HG03442 (cell line): ENCODE results near the gene SPATA31C2.
"Not testable (repeated sequence)": the region's sequence is repeated elsewhere in the genome, so short reads cannot be mapped to it uniquely, and the experiment has no call there.

Experiments
- ATAC-seq: cut with Tn5 transposase; IDR thresholded peaks from one replicate; pipeline ENCODE4 v1.9.1; 2021; ENCODE audit warnings: mild to moderate bottlenecking, moderate library complexity; ENCODE audit not compliant: unreplicated experiment

Gene SPATA31C2

DNA sequence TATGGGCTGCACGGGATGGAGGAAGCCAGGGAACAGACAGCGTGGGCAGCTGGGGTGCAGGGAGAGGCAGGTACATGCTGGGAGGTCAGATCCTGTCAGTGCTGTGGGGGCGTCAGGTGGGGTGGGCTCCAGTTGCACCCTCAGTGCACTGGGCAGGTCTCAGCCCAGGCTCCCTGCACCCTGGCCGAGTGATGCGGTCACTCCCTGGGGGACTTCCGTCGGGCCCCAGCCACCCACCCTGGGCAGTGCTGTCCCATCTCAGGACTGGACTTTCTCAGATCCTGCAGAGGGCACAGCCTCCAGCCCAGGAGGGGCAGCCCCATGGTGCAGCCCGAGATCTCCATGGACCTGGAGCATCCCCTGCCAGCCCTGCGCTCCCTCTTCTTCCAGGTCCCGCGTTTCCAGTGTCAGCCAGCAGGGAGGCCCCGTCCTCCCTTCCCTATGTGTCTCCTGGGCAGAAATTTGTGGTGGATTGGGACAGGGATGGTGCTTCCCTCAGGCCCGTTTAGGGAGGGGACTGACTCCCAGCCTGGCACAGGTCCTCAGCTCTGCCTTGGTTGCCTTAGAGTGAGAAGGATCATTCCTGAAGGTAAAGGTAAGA is 10.5 kb downstream of the SPATA31C2 start:
- not testable (repeated sequence) for ATAC-seq

DNA sequence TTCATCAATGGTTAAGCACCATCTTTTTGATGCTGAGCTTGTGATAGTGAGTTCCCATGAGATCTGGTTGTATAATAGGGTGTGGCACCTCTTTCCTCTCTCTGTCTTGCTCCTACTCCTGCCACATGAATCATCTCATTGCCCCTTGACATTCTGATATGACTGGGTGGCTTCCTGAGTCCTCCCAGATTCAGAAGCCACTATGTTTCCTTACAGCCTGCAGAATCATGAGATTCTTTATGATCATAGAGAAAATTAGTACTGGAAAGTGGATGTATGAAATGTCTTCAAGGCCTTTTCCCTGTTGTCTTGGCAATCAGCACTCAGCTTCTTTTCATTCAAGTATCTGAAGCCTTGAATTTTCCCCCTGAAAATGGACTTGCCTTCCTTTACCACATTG is 14.9 kb downstream of the SPATA31C2 start:
- ATAC-seq = not testable (repeated sequence)

DNA sequence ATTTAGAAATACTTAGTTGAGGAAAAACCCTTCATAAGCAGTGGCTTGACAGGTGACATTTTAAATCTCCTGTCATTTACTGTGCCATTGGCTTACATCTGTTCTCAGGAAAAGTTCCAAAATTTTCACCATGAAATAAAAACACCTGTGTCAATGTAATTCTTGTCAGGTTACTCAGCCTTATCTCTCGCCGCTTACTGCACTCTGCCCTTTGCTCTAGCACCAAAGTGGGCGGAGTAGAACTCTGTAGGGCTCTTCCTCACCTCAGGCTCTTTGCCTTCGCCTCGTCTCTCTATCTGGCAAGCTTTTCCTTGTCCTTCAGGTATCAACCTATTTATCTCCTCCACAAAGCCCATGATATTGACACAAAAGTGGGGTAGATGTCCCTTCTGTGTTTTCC is 20.2 kb downstream of the SPATA31C2 start:
- ATAC-seq = not testable (repeated sequence)

DNA sequence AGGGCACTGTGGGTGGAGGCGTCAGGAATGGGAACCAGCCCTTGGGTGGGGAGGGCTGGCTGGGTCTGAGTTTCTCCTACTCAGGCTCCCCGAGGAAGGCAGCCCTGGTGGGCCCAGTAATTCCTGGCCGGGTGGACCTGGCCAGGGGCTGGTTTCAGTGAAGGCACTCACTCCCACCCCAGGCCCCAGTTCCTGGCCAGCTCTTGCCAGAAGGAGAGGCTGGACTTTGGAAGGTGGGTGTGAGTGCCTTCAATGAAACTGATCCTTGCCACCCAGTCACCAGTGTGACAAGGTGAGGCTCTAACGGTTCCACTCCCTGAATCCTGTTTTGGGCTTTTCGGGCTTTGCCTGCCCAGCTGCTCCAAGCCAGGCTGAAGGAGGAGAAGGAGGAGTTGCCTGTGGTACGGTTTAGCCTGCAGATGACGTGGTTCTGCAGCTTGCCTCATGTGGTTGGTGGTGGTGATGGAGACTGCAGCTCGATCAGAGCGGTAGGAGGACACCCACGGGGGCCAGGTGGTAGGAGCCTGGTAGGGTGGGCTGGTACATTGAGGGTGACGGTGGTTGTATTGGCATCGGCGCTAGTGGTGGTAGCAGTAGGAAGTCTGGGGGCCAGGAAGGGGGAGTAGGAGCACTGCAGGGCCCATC is 23.2 kb downstream of the SPATA31C2 start:
- ATAC-seq = not testable (repeated sequence)

DNA sequence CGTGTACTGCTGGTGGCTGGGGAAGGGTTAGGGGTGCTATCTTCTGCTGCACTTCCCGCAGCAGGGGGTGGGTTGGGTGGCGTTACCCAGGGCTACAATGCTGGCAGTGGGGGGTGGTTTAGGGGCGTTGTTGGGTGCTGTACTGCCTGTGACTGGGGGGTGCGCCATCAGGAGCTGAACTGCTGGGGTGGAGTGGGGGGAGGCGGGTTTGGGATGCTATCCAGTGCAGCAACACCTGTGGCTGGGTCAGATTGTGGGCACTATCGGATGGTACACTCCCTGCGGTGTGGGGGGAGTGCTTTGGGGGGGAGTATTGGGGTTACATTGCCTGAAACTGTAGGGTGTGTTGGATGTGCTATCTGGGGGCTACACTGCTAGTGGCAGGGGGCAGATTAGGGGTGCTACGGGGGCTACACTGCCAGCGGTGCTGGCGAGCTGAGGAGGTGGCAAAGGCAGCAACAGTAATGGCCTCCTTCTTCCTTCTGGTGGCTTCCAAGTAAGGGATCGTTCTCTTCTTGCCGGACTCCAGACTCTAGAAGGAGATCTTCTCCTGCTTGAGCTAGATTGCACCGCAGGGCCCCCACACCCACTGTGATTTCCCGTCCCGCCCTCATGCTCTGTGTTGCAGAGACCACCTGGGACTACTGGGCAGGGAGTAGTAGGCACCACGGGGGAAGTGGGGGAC is 23.9 kb downstream of the SPATA31C2 start:
- ATAC-seq = not testable (repeated sequence)

DNA sequence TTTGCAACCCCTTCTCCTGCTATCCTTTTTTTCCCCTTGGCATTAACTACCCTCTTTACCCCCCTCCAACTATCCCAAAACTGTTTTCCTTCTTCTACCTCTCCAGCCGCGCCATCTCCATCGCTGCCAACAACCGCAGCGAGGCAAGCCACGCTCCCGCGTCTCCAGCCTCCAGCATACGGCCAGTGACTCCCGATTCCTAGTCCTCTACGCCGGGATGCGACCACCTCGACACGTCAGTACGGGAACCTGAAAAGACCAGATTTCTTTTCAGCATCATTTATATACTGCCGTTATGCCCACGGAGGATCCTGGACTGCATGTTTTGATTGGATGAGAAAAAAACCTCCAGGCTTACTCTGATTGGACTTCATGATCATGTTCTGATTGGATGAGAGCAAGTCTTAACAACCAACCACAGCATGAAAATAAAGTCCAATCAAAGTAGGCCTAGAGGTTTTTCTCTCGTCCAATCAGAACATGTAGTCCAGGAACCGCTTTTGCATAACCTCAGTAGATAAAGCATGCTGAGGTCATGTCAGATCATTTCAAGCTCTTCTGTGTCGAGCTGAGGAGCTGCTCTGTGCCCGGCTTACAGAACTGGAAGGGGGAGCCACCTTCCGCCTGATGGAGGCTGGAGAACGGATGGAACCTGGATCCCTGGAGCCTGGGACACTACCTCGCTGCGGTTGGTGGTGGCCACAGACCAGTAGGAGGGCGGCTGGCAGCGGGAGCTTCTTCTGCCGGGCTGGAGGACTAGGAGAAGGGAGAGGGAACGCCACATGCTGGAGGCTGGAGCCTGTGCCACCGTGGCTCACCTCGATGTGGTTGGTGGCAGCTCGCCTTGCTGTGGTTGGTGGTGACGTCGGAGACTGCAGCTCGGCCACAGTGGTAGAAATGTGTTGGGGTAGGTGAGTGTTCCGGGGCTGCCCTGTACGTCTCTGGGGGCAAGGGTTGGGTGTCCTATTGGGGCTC is 24.8 kb downstream of the SPATA31C2 start:
- not testable (repeated sequence) for ATAC-seq

DNA sequence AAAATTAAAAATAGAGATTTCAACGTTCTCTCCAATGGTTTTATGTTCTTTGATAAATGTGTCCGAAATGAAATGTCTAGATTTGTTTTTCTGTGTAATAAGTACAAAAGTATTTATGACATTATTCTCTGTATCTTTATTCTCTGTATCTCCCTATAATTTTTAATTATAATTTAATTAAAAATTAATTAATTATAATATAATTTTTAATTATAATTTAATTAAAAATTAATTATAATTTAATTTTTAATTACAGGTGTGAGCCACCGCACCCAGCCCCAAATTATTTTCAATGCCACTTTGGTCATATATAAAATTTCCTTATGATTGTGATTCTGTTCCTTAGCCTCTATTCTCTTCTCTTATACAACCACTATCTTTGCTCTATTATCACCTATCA is 28.2 kb downstream of the SPATA31C2 start:
- ATAC-seq = no peak

DNA sequence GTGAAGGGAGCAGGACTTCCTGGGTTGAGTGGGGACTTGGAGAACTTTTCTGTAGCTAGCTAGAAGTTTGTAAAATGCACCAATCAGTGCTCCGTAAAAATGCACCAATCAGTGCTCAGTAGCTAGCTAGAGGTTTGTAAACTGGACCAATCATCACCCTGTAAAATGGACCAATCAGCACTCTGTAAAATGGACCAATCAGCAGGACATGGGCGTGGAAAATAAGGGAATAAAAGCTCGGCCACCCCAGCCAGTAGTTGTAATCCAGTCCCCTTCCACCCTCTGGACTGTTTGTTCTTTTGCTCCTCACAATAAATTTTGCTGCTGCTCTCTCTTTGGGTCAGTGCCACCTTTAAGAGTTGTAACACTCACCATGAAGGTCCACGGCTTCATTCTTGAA is 29.5 kb downstream of the SPATA31C2 start:
- ATAC-seq = no peak

DNA sequence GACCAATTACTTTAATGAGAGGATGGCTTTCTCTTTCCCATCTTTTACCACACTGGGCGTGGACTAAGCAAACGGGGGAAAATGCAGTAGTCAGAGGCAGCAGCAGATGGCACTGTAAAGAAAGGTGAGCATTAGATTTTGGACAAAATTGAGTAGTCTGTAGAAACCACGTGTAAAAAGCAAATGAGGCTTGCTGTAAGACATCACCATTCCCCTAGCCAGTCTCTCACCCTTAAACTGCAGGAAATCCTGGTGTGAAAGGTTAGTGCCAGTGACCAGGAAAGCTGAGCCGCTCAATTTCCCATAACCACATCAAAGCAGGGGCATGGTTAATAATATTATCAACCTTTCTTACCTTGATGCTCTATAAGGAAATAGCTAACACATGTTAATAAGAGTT is 31.8 kb downstream of the SPATA31C2 start:
- no peak for ATAC-seq

DNA sequence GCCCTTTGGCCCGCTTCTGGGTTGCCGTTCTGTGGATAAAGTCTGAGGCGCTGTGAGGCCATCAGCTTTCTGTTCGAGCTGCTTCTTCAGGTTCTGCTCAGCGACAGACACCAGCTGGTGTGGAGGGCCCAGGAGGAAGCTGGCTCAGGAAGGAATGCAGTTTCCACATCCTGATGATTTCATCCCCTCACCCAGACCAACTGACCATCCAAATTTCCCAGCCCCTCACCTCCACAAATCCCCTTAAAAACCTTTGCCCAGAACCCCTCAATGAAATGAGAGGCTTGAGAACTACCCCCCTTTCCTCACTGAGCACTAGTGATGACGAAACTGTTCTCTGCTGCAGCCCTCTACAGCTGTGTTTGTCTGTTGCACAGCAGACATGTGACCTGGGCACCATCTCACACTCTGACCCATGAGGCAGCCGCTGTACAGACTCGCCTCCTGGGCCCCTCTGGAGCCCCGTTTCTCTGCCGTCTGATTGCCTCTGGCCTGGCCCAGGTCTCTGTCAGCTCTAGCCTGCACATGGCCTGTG is 45.4 kb downstream of the SPATA31C2 start:
- ATAC-seq = no peak

DNA sequence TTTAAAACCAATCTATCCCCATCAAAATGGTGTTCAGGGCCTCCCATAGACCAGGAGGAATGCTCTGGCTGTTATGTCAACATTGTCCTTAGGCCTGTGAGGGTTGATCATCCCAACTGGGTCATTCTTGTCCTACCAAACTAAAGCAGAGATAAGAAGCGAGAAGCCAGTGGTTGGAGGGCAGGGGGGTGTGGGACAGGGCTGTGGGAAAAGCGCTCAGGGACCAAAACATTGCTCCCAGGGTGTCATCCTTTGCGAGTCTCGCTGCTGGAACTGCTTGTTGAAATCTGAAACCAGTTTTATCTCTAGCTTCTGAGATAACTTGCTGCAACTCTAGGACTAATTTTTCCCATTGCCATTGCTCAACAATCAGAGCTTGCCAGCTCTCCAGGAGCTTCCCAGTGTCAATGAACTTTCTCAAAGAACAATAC is 48.1 kb downstream of the SPATA31C2 start:
- no peak for ATAC-seq

DNA sequence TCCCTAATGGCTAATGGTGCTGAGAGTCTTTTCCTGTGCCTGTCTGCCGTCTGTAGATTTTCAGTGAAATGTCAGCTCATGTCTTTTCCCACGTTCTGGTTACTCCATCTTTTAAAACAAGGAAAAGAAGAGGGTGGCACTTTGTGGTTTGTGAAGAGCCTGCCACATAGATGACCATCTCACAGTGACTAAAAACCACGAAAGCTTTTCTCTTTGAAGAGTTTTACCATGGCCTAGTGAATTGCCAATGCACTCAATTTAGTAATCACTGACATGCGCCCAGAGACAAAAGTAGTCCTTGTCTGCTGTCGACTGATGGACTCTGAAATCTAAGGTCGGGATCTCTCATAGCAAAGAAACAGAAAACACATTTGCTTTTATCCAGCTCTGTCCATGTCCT is 50.4 kb downstream of the SPATA31C2 start:
- ATAC-seq = no peak

DNA sequence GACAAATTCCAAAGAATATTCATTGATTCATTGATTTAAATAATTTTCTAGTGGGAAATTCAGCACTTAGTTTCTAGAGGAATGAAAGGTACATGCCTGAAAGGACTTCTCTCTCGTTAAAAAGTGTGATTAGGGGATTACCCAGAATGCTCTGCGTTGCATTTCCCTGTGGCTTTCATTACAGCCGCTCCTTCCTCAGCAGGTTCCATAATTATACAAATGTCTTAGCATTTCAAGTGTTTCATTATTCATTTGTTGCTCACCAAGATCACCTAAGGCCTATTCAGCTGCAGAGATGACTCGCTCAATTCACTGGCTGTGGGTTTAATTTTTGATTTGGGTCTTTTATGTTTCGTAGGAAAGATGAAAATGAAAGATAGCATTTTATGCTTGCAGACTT is 52.8 kb downstream of the SPATA31C2 start:
- no peak for ATAC-seq

DNA sequence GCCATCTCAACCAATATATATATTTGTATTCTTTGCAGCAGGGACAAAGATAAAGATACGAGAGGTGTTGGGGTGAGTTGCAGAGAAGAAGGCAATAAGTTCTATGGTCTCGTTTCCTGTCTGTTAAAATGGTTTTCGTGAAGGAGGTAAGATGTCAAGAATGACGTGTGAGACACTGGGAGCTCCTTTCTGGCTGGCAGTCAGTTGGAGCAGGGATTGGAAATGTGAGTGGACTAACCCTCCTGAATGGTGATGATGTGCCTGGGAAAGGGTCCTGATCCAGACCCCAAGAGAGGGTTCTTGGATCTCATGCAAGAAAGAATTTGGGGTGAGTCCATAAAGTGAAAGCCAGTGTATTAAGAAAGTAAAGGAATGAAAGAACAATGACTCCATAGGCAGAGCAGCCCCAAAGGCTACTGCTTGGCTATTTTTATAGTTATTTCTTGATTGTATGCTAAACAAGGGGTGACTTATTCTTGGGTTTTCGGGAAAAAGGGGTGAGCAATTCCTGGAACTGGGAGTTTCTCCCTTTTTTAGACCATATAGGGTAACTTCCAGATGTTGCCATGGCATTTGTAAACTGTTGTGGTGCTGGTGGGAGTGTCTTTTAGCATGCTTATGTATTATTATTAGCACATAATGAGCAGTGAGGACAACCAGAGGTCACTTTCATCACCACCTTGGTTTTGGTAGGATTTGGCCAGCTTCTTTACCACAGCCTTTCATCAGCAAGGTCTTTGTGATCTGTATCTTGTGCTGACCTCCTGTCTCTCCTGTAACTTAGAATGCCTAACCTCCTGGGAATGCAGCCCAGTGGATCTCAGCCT is 53.7 kb downstream of the SPATA31C2 start:
- ATAC-seq = no peak
